ENCODE measurements around the gene VPS50.

GRCh38 chr7:93231799-93232672, at the start of gene VPS50:
- TF ChIP-seq CTCF (IDR thresholded peaks at IDR 0.05) (peak in 1 of 7 experiments; percentile 33), POLR2AphosphoS5 (IDR thresholded peaks at IDR 0.05) (peak; percentile 20 to 89 (median 87)), POLR2A (IDR thresholded peaks at IDR 0.05) (no peak)

Measured in stomach (tissue), 4 donors.